ENCODE measurements around the gene IQCM.

The IQCM gene

DNA sequence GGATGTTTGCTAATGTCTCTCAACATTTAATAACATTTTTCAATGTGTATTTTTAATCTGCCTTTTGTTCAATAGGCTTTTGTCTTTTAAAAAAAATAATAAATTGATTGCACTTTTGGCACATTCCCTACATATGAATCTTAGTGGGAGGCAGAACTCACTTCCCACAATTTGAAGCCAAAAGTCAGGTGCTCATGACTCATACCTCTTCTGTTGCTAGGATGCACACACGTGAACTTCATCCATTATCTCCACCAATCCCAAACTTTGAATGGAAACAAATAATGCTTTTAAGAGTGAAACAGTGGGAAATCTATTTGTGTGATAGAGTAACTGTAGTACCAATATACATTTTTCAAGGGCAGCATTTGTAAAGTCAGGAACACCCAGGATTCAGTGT is 260.5 kb downstream of the IQCM start:
- Histone ChIP-seq H3K4me2 (ENCODE audit: low read depth, low read length, poor library complexity, severe bottlenecking) (no peak overlapping the region), H3K4me3 (ENCODE audit: low read length, poor library complexity, severe bottlenecking) (no peak overlapping the region), H3F3A (ENCODE audit: low read depth) (no peaks in the 10 kb centered on the region), H3K9me3 (ENCODE audit: insufficient read depth, low read depth, low read length) (no peaks in the 10 kb centered on the region), H3K36me3 (ENCODE audit: insufficient read depth, low read length) (no peaks in the 10 kb centered on the region), H3K79me2 (ENCODE audit: insufficient read depth, low read length) (no peaks in the 10 kb centered on the region), H3K4me1 (ENCODE audit: insufficient read depth, low read length, poor library complexity, severe bottlenecking) (no peaks in the 10 kb centered on the region), H3K9ac (ENCODE audit: low read depth, low read length, poor library complexity, severe bottlenecking) (no peak overlapping the region), H3K9me2 (replicated peaks; ENCODE audit: low read depth, low read length) (no peaks in the 10 kb centered on the region), H2AFZ (ENCODE audit: low read length) (no peak overlapping the region), H3K27me3 (ENCODE audit: insufficient read depth, low read length, poor library complexity, severe bottlenecking) (no peaks in the 10 kb centered on the region), H4K20me1 (ENCODE audit: insufficient read depth, low read length, poor library complexity, severe bottlenecking) (no peaks in the 10 kb centered on the region)
- no peak for TF ChIP-seq EZH2phosphoT487 (IDR thresholded peaks at IDR 0.05; ENCODE audit: borderline replicate concordance)
- TF ChIP-seq, protein P1, sequence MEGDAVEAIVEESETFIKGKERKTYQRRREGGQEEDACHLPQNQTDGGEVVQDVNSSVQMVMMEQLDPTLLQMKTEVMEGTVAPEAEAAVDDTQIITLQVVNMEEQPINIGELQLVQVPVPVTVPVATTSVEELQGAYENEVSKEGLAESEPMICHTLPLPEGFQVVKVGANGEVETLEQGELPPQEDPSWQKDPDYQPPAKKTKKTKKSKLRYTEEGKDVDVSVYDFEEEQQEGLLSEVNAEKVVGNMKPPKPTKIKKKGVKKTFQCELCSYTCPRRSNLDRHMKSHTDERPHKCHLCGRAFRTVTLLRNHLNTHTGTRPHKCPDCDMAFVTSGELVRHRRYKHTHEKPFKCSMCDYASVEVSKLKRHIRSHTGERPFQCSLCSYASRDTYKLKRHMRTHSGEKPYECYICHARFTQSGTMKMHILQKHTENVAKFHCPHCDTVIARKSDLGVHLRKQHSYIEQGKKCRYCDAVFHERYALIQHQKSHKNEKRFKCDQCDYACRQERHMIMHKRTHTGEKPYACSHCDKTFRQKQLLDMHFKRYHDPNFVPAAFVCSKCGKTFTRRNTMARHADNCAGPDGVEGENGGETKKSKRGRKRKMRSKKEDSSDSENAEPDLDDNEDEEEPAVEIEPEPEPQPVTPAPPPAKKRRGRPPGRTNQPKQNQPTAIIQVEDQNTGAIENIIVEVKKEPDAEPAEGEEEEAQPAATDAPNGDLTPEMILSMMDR (conservative IDR thresholded peaks at IDR 0.05; ENCODE audit: low read length): no peak

DNA sequence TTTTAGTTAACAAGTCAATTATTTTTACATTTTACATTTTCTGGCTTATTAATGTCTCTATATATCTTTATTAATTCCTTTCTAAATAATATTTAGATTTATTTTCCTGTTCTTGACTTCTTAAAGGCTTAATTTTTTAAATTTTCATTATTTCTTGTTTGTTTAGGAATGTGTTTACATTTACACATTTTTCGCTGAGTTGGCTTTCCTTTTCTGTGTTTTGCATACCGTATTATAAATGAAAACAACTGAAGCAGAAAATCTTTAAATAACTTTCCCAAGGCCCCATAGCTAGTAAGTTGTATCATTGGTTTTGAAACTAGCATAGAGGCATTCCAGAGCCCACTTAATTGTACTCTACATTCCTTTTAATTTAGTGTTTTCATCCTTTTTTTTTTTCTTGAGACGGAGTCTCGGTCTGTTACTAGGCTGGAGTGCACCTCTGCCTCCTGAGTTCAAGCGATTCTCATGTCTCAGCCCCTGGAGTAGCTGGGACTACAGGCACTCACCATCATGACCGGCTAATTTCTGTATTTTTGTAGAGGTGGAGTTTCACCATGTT is 261.6 kb downstream of the IQCM start:
- Histone ChIP-seq H4K20me1 (ENCODE audit: insufficient read depth, low read length, poor library complexity, severe bottlenecking) (no peaks in the 10 kb centered on the region), H3K4me2 (ENCODE audit: low read depth, low read length, poor library complexity, severe bottlenecking) (no peak overlapping the region), H3K4me1 (ENCODE audit: insufficient read depth, low read length, poor library complexity, severe bottlenecking) (no peaks in the 10 kb centered on the region), H3K9me2 (replicated peaks; ENCODE audit: low read depth, low read length) (no peaks in the 10 kb centered on the region), H3F3A (ENCODE audit: low read depth) (no peaks in the 10 kb centered on the region), H3K79me2 (ENCODE audit: insufficient read depth, low read length) (no peaks in the 10 kb centered on the region), H3K27me3 (ENCODE audit: insufficient read depth, low read length, poor library complexity, severe bottlenecking) (no peaks in the 10 kb centered on the region), H3K9me3 (ENCODE audit: insufficient read depth, low read depth, low read length) (no peaks in the 10 kb centered on the region), H2AFZ (ENCODE audit: low read length) (no peak overlapping the region), H3K4me3 (ENCODE audit: low read length, poor library complexity, severe bottlenecking) (no peak overlapping the region), H3K36me3 (ENCODE audit: insufficient read depth, low read length) (no peaks in the 10 kb centered on the region), H3K9ac (ENCODE audit: low read depth, low read length, poor library complexity, severe bottlenecking) (no peak overlapping the region)
- TF ChIP-seq, protein P1 (conservative IDR thresholded peaks at IDR 0.05; ENCODE audit: low read length): no peak
- TF ChIP-seq EZH2phosphoT487 (IDR thresholded peaks at IDR 0.05; ENCODE audit: borderline replicate concordance): no peak

DNA sequence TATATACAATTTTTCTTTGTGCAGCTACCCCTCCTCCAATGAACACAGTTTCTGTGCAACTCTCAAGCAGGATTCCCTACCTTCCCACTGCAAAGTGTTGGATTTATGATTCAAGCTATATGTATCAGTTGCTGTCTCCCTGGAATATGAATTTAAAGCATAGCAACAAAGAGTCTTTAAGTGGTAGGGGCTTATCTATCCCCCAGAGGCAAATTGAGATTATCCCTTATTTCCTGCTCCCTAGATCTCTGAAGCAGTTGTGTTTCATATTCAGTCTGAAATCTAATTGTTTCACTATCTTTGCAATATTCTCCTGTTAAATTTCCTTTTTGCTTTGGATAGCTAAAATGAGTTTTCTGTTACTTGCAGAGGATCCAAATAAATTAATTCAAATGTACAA is 263.0 kb downstream of the IQCM start:
- Histone ChIP-seq H3F3A (ENCODE audit: low read depth) (no peaks in the 10 kb centered on the region), H3K9me3 (ENCODE audit: insufficient read depth, low read depth, low read length) (no peaks in the 10 kb centered on the region), H4K20me1 (ENCODE audit: insufficient read depth, low read length, poor library complexity, severe bottlenecking) (no peaks in the 10 kb centered on the region)

More for the DNA sequence above, 263.0 kb downstream of the IQCM start:
- Histone ChIP-seq H3K9me2 (replicated peaks; ENCODE audit: low read depth, low read length) (no peaks in the 10 kb centered on the region), H3K27me3 (ENCODE audit: insufficient read depth, low read length, poor library complexity, severe bottlenecking) (no peaks in the 10 kb centered on the region), H3K79me2 (ENCODE audit: insufficient read depth, low read length) (no peaks in the 10 kb centered on the region), H3K4me1 (ENCODE audit: insufficient read depth, low read length, poor library complexity, severe bottlenecking) (no peaks in the 10 kb centered on the region), H3K36me3 (ENCODE audit: insufficient read depth, low read length) (no peaks in the 10 kb centered on the region), H3K4me3 (ENCODE audit: low read length, poor library complexity, severe bottlenecking) (no peak overlapping the region), H2AFZ (ENCODE audit: low read length) (no peak overlapping the region), H3K9ac (ENCODE audit: low read depth, low read length, poor library complexity, severe bottlenecking) (no peak overlapping the region), H3K4me2 (ENCODE audit: low read depth, low read length, poor library complexity, severe bottlenecking) (no peak overlapping the region)
- TF ChIP-seq, protein P1 (conservative IDR thresholded peaks at IDR 0.05; ENCODE audit: low read length): no peak
- no peak for TF ChIP-seq EZH2phosphoT487 (IDR thresholded peaks at IDR 0.05; ENCODE audit: borderline replicate concordance)

Measured in Loucy (cell line).